ENCODE data around the gene CMTM3. TPM values are rescaled to one million over a fixed set of nuclear protein-coding genes. Genes with fewer than 3 reads are reported as not detected.

Gene CMTM3
- total RNA-seq, 3 donors from 2014 or later, result 3.1 to 15.9 (median 9.3) TPM

DNA sequence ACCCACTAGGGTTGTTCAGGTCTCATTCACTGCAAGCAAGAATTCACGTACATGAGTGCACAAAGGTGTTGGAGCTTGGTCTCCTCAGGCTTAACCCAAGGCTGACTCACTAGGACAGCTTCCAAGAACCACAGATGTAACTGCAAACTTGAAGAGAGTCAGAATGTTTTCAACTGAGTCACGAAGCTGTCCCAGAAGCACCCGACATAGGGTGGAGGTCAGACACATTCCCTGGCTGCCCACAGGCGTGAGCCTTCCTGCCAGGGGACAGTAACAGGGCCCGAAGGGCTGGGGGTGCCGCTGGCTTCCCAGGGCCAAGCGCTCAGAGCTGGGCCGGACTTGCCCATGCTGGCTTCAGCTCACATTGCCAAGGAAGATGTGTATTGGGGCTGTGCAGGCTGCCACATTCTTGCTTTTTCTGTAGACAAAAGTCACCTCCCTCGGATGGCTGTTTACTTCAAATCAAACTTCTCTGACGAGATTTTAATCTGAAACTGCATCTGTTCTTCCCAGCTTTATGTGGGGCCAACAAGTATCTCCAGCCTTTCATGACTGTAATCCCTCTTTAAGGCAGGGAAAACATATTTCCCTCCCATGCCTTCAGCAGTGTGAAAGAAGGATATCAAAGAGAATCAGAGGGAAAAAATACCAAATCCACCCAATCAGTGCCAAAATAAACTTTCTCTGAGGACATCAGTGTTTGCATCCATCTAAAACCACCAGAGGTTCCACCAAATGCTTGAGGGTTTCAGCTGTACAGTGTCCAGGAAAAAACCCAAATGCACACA lies 14.3 kb downstream of the CMTM3 start:
- intact Hi-C loops (cut with DNase I, micrococcal nuclease), result no loop called here
- Histone ChIP-seq H3K4me1 (ENCODE audit: low read depth) (no peaks in the 10 kb centered on the region), H3K9me3 (no peaks in the 10 kb centered on the region), H3K36me3 (ENCODE audit: low read depth) (peaks cover 6% of the 10 kb centered on the region), H3K4me3 (no peak overlapping the region)
- ATAC-seq (peak; percentile 58), DNase-seq (no peak)
- TF ChIP-seq, protein P1, sequence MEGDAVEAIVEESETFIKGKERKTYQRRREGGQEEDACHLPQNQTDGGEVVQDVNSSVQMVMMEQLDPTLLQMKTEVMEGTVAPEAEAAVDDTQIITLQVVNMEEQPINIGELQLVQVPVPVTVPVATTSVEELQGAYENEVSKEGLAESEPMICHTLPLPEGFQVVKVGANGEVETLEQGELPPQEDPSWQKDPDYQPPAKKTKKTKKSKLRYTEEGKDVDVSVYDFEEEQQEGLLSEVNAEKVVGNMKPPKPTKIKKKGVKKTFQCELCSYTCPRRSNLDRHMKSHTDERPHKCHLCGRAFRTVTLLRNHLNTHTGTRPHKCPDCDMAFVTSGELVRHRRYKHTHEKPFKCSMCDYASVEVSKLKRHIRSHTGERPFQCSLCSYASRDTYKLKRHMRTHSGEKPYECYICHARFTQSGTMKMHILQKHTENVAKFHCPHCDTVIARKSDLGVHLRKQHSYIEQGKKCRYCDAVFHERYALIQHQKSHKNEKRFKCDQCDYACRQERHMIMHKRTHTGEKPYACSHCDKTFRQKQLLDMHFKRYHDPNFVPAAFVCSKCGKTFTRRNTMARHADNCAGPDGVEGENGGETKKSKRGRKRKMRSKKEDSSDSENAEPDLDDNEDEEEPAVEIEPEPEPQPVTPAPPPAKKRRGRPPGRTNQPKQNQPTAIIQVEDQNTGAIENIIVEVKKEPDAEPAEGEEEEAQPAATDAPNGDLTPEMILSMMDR (IDR thresholded peaks at IDR 0.05), result no peak

GRCh38 chr16:66619534-66620428 lies 15.3 kb downstream of the CMTM3 start:
- DNase-seq (no peak), ATAC-seq (no peak)
- Histone ChIP-seq H3K4me1 (ENCODE audit: low read depth) (no peaks in the 10 kb centered on the region), H3K4me3 (no peak overlapping the region), H3K9me3 (no peaks in the 10 kb centered on the region), H3K36me3 (ENCODE audit: low read depth) (peaks cover 6% of the 10 kb centered on the region)
- TF ChIP-seq, protein P1 (IDR thresholded peaks at IDR 0.05), result no peak
- intact Hi-C loops (cut with DNase I, micrococcal nuclease), result no loop called here

DNA sequence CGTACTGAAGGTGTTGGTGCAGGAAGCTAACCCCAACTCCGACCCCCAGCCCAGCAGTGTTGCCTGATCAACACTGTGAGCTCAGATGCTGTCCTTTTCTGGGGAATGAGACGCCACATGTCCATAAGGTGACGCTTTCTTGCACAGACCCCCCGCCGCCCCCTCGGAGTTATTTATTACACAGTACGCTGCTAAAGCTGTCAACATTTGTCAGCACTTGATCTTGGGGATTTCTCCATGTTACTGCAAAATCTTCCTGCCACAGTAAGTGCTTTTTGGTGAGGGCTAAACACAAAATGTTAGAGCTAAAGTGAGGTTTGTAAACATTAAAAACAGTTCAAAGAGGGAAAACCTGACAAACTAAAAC lies 15.9 kb downstream of the CMTM3 start:
- TF ChIP-seq, protein P1 (IDR thresholded peaks at IDR 0.05), result no peak
- DNase-seq (no peak), ATAC-seq (no peak)
- H3K9me3 ChIP-seq, result no peaks in the 10 kb centered on the region
- no peak overlapping the region for H3K4me3 ChIP-seq
- peaks cover 6% of the 10 kb centered on the region for H3K36me3 ChIP-seq (ENCODE audit: low read depth)
- no peaks in the 10 kb centered on the region for H3K4me1 ChIP-seq (ENCODE audit: low read depth)
- intact Hi-C loops (cut with DNase I, micrococcal nuclease), result no loop called here

DNA sequence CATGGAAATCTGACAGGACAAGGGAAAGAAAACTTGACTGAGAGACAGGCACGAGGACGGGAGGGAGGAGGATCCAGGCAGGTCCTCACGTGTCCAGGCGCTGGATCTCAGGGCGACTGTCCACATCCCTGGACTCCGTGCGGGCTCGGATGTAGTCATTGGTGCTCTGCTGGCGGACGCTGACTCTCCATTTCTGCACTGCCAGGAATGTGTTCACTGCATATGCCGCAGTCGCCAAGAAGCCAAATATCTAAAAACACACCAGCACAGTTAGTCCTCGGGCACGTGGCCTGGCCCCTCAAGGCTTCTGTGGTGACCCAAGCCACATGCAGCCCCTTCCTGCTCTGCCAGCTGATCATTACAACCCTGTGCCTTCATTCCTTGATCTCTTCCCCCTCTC lies 17.5 kb downstream of the CMTM3 start:
- TF ChIP-seq, protein P1 (IDR thresholded peaks at IDR 0.05), result no peak
- DNase-seq (no peak), ATAC-seq (no peak)
- H3K9me3 ChIP-seq, result no peaks in the 10 kb centered on the region
- H3K36me3 ChIP-seq (ENCODE audit: low read depth), result peaks cover 6% of the 10 kb centered on the region
- intact Hi-C loops (cut with DNase I, micrococcal nuclease), result no loop called here
- H3K4me3 ChIP-seq, result no peak overlapping the region
- H3K4me1 ChIP-seq (ENCODE audit: low read depth), result no peaks in the 10 kb centered on the region

- no peak for DNase-seq
- H3K4me3 ChIP-seq, result no peak overlapping the region
- TF ChIP-seq, protein P1 (IDR thresholded peaks at IDR 0.05), result no peak
Measured at GRCh38 chr16:66622863-66623262, 18.4 kb downstream of the CMTM3 start.

More at GRCh38 chr16:66622863-66623262, 18.4 kb downstream of the CMTM3 start:
- H3K4me1 ChIP-seq (ENCODE audit: low read depth), result no peaks in the 10 kb centered on the region
- intact Hi-C loops (cut with DNase I, micrococcal nuclease), result no loop called here
- ATAC-seq, result no peak
- H3K36me3 ChIP-seq (ENCODE audit: low read depth), result peaks cover 6% of the 10 kb centered on the region
- no peaks in the 10 kb centered on the region for H3K9me3 ChIP-seq
